Glutamatergic neuron (in vitro differentiated cells): ENCODE results near the gene SMG6. TPM values are rescaled to one million over a fixed set of nuclear protein-coding genes. Genes with fewer than 3 reads are reported as not detected.

Experiments
- DNase-seq: peaks from one replicate; pipeline ENCODE4 v3.0.0; 2022
- H3K27ac Mint-ChIP-seq: one replicate; pipeline ENCODE4 v1.8.0; 2020; ENCODE audit warnings: mild to moderate bottlenecking, mixed read lengths, inconsistent platforms; ENCODE audit not compliant: unreplicated experiment
- H3K27me3 Mint-ChIP-seq: one replicate; pipeline ENCODE4 v1.8.0; 2020; ENCODE audit warnings: mild to moderate bottlenecking, moderate library complexity, mixed read lengths, inconsistent platforms; ENCODE audit not compliant: unreplicated experiment
- H3K36me3 Mint-ChIP-seq: one replicate; pipeline ENCODE4 v1.8.0; 2020; ENCODE audit warnings: mild to moderate bottlenecking, mixed read lengths, inconsistent platforms; ENCODE audit not compliant: unreplicated experiment
- H3K4me1 Mint-ChIP-seq: one replicate; pipeline ENCODE4 v1.8.0; 2020; ENCODE audit warnings: mild to moderate bottlenecking, low read depth, mixed read lengths, inconsistent platforms; ENCODE audit not compliant: unreplicated experiment
- H3K4me3 Mint-ChIP-seq: one replicate; pipeline ENCODE4 v1.8.0; 2020; ENCODE audit warnings: mild to moderate bottlenecking, mixed read lengths, inconsistent platforms; ENCODE audit not compliant: unreplicated experiment
- H3K9me3 Mint-ChIP-seq: one replicate; pipeline ENCODE4 v1.8.0; 2020; ENCODE audit warnings: mild to moderate bottlenecking, moderate library complexity, mixed read lengths, inconsistent platforms; ENCODE audit not compliant: unreplicated experiment
- total RNA-seq: library from RNA; stranded (reverse); fragmentation: NEBNext Ultra II Directional; extraction: Animal tissue kit (Norgen Biotek cat#: 25700); gene quantifications from one replicate; pipeline ENCODE4 v1.2.1, GENCODE V29; 2021; ENCODE audit not compliant: unreplicated experiment
- TF ChIP-seq, protein P1 (sequence below): fragments of 200-600 bp; sonication (generic); IDR thresholded peaks from one replicate; pipeline ENCODE4 v1.5.0; 2021; ENCODE audit not compliant: partially characterized antibody, unreplicated experiment

The SMG6 gene
- total RNA-seq, 1 donor from 2014 or later: 42.7 TPM

DNA sequence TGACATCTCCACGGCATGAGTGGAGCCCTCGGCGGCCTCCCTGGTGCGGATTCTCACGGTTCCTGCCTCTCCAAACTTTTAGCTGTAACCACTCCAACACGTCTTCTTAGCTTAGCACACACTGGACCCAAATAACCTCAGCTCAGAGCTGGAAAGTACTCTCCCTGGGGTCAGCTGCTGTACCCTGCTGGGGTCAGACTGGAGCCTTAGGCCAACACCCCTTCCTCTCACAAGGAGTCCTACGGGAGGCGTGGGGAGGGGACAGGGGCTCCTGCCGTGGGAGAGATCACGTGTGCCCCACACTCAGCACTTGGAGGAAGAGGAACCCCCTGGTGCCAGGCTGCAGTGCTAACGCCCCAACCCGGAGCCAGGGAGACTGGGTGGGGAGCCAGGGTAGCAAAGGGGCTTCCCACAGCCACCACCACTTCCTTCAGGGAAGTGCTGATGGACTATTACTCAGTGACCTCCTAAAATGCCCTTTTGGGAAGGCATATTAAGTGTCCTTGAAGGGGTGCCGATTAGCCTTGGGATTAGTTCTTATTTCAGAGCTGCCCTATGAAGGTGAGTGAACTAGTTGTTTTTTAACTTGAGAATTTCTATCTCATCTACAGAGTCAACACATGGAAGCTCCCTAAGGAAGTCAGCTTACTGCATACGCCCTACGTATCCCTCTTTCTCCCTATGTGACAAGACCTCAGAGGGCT lies 124.6 kb downstream of the SMG6 start:
- TF ChIP-seq, protein P1, sequence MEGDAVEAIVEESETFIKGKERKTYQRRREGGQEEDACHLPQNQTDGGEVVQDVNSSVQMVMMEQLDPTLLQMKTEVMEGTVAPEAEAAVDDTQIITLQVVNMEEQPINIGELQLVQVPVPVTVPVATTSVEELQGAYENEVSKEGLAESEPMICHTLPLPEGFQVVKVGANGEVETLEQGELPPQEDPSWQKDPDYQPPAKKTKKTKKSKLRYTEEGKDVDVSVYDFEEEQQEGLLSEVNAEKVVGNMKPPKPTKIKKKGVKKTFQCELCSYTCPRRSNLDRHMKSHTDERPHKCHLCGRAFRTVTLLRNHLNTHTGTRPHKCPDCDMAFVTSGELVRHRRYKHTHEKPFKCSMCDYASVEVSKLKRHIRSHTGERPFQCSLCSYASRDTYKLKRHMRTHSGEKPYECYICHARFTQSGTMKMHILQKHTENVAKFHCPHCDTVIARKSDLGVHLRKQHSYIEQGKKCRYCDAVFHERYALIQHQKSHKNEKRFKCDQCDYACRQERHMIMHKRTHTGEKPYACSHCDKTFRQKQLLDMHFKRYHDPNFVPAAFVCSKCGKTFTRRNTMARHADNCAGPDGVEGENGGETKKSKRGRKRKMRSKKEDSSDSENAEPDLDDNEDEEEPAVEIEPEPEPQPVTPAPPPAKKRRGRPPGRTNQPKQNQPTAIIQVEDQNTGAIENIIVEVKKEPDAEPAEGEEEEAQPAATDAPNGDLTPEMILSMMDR: no peak

GRCh38 chr17:2177235-2177811 lies 126.3 kb downstream of the SMG6 start:
- H3K9me3 Mint-ChIP-seq: peaks cover 1% of the 10 kb centered on the region
- DNase-seq: no peak
- no peaks in the 10 kb centered on the region for H3K27me3 Mint-ChIP-seq
- no peak overlapping the region for H3K4me3 Mint-ChIP-seq
- TF ChIP-seq, protein P1: no peak
- peaks cover 29% of the 10 kb centered on the region for H3K4me1 Mint-ChIP-seq
- no peaks in the 10 kb centered on the region for H3K36me3 Mint-ChIP-seq
- no peak overlapping the region for H3K27ac Mint-ChIP-seq

More for the DNA sequence above, 124.6 kb downstream of the SMG6 start:
- H3K4me3 Mint-ChIP-seq: no peak overlapping the region
- DNase-seq: no peak
- H3K36me3 Mint-ChIP-seq: no peaks in the 10 kb centered on the region
- H3K4me1 Mint-ChIP-seq: peaks cover 21% of the 10 kb centered on the region
- H3K27me3 Mint-ChIP-seq: peaks cover 2% of the 10 kb centered on the region
- no peak overlapping the region for H3K27ac Mint-ChIP-seq
- peaks cover 1% of the 10 kb centered on the region for H3K9me3 Mint-ChIP-seq

- peak overlapping the region; percentile 57 for H3K27ac Mint-ChIP-seq
- H3K4me1 Mint-ChIP-seq: peaks cover 28% of the 10 kb centered on the region
- H3K27me3 Mint-ChIP-seq: no peaks in the 10 kb centered on the region
- TF ChIP-seq, protein P1: no peak
- no peaks in the 10 kb centered on the region for H3K36me3 Mint-ChIP-seq
- peaks cover 1% of the 10 kb centered on the region for H3K9me3 Mint-ChIP-seq
- no peak overlapping the region for H3K4me3 Mint-ChIP-seq
- no peak for DNase-seq
These were observed 127.0 kb downstream of the SMG6 start for GRCh38 chr17:2176499-2177169.

GRCh38 chr17:2175294-2175628 lies 128.3 kb downstream of the SMG6 start:
- no peak for DNase-seq
- H3K27ac Mint-ChIP-seq: no peak overlapping the region
- TF ChIP-seq, protein P1: no peak
- no peak overlapping the region for H3K4me3 Mint-ChIP-seq
- no peaks in the 10 kb centered on the region for H3K36me3 Mint-ChIP-seq
- peaks cover 28% of the 10 kb centered on the region for H3K4me1 Mint-ChIP-seq
- H3K9me3 Mint-ChIP-seq: peaks cover 1% of the 10 kb centered on the region
- H3K27me3 Mint-ChIP-seq: no peaks in the 10 kb centered on the region
